DMS153 (cell line): ENCODE measurements around the gene VCAN.

Experiments
- DNase-seq: peaks from one replicate; lab custom pipeline; 2025; lab: John Stamatoyannopoulos, UW

VCAN gene

DNA sequence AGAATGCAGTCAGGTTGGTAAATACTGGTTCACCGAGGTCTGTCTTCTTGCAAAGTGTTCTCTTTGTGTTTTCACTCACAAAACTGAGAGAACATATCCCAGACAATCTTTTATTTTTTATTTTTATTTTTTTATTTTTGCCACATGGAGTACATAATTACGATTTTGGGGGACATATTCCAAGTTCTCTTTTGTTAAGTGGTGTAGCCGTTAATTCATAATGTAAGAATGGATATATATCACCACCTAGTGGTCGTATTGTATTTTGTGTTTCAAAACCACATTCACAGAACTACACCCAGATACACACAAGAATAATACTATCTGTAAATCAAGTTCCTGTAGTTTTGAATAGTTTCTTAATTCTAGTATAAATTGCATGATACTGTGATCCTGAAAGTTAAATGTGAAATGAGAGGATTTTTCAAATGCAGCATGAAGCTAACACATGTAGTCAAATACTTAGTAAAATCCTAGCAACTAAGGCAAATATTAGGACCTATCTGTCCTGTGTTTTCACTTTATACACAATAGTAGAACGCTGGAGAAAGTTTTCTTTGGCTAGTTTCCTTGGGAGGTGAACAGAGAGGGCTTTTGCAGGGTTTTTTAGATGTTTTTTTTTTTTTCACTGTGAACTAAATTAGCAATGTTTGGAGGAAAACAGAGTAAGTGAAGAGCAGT is 92.7 kb downstream of the VCAN start:
- DNase-seq = no peak

DNA sequence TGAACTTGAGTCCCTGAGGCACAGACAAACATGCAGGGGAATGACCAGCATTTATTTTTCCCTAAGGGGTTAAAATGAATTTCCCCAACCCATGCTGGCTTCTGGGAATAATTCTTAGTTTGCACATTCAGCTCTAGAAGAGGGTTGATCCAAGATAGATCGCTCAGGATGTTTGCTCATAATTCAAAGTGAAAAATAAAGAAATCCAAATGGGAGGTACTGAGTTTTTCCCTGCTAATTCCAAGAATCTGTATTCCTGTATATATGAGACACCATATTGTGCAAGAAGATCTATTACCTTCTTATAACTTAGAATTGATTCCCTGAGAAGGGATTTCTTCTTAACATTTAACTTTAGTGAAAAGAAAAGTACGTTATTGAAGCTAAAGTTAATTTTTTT is 96.2 kb downstream of the VCAN start:
- DNase-seq = no peak

DNA sequence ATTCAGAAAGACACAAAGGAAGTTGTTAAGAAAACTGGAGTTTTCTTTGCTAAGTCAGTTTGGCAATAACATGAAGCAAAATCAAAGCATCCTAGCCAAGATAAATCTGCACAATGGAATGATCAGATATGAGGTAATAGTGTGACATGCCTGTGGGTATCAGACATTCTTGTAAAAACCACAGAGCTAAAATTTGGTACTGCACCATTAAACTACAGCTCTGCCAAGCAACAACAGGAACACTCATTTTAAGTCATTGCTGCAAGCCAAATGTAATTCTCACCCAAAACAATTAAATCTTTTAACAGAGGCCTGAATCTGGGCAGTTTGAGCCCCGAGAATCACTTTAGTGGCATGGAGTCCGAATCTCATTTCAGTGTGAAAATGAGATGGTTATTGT is 96.6 kb downstream of the VCAN start:
- no peak for DNase-seq

DNA sequence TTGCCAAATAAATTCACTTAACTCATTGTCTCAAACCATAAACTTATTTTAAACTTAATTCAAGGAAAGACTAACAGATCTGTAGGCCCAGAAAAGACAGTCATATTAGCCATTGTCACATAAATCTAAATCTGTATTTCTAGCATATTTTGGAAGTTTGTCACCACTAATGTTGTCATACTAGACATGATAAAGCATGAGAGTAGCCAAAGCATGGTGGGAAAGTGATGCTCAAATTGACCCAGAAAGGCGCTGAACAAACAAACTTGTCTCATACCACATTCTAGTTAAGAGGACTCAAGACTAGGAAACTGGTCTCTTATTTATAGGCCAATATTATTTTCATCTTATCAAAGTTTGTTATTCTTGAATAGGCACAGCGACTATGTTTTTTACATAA is 99.4 kb downstream of the VCAN start:
- DNase-seq = no peak

DNA sequence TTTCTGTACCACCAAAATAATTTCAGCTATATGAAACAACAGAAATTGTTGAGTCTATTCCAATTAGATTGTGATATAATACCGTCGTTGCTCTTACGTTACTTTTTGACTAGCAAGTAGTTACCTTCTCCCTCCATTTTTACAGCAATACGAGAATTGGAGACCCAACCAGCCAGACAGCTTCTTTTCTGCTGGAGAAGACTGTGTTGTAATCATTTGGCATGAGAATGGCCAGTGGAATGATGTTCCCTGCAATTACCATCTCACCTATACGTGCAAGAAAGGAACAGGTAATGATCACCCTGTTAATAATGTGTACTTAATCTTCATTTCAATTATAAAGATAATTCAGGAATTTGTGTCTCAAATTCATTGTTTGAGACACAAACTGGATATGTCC is 100.7 kb downstream of the VCAN start:
- no peak for DNase-seq

DNA sequence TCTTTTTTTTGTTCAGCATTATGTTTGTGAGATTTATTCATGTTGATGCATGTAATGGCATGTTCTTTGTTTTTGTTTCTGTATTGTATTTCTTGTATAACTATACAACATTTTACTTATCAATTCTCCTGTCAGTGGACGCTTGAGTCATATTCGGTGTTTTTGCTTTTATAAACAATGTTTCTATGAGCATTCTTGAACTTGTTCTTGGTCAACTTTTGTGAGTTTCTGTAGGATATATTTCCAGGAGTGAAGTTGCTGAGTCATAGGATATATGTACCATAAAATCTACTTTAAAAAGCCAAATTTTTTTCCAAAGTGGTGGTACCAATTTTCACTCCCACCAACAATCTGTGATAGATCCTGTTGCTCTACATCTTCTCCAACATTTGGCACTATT is 104.8 kb downstream of the VCAN start:
- no peak for DNase-seq

DNA sequence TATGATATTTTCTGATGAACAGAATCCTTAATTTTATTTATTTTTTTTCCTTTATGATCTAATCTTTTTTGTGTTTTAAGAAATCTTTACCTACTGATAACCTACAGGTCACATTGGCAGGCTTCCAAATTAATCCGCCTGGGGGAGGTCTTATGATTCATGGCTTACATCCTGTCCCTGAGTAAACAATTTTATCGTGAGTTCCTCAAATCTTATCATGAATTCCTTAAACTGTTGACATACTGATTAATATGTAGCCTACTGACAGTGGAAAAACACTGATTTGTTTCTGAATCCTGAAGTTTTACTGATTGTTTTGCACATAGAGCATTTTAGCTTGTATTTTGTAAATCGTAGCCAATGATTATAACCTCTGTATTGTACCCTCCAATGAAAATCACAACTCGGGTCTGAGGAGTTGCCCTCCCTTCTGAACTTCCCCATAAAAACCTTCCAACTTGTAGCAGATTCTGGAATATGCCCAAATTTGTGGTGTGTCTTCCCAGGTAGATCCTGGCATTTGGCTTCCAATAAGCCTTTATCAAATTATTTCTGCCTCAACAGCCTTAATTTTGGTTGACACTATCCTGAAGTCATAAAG is 105.6 kb downstream of the VCAN start:
- no peak for DNase-seq

DNA sequence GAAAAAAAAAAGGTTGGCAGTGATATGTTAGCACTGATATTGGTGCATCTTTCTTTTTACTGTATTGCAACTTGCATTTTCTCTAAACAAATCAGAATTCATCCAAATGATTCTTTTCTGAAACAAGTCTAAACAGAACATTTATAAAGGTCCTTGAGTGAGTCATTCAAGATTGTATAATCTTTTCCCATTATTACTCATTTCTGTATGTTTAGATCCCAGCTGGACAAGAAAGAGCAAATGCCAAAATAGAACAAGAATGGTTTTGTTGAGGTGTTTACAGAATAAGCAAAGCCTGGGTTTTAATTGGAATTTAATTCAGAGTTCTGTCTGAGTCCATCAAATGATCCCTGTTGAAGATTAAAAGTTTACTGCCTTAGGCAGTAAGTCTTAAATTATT is 112.3 kb downstream of the VCAN start:
- DNase-seq = no peak

DNA sequence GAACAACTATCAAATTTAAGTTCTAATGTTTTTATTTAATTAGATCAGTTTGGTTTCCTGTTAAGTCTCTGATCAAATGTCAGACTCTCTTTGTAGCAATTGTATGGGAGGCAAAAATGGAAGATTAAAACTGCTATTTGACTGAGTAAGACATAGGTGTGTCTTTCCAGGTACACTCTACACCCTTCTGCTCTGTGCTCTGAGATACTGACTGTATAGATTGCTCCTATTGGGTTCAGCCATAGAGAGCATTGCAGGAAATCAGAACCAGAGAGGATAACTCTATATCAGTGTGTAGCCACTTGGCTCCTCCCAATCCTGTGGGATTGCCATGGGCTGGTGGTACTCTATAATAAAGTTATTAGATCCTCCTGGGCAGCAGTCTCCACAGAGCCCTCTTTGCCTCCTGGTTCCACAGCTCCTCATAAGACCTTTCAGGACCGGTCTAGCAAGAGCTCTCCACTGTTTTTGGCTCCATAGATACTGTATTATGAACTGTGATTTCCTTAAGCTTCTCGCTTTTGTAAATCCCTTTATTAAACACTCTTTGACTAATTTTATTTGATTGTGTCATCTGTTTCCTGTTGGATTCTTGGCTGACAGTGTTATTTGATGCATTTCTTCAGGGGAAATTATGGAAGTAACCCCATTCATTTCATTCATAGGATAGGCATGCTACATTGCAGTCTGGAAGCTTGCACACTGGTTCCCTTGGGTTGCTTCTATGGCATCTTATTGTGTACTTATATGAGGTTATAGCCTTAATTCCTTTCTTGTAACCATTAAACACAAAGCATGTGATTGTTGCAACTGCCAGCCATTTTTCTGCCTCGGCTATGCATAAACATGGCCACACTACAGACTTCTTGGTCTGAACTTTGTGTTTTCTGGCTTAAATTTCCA is 115.6 kb downstream of the VCAN start:
- no peak for DNase-seq

DNA sequence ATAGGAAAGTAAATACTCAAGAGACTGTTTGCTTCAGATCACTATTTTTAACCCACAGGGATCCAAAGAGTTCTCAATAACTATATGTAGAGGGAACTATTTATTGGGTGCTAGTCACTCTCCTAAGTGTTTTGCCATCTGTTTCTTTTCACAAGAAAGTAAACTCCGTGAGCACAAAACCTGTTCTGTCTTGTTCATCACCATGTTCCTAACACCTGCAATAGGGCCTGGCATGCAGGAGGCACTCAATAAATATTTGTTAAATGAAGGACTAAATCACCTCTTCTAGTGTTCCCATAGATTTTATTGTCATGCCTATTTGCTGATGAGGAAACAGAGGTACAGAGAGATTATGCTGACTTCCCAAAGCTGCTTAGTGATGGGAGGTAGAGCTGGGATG is 118.2 kb downstream of the VCAN start:
- peak; percentile 91 for DNase-seq

DNA sequence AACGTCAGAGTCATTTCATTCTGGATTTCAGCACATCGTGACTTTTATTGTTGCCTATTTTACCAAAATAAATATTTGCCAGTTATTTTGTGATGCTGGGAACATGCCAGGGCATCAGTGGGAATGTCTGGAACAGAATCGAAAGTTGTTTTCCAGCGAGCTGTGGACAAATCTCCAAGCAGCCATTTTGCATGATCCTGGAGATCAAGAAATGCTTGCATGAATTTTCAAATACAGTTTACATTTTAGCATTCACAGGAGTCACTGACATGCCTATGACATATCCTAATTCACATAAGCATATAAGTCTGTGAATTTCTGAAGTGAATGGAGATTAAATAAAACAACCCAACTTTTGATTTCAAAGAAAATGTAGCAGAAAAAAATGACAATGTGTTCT is 119.4 kb downstream of the VCAN start:
- DNase-seq = no peak

DNA sequence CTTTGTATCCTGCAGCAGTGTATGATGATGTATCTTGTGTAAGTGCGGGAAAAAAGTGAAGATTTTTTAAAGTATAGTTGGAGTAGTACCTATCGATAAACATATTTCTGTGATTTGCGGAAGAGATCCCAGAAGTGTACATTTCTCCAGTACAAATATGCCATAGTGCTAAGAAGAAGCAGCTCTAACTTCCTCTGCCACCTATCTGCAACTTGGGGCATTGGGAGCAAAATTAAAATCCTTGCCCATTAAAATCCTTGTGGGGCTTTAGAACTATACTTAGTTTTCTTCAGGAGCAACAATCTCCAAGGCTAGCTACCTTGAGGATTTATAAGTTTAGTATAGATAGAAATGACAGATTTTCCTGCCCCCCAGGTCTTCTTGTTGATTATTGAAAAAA is 123.7 kb downstream of the VCAN start:
- no peak for DNase-seq

DNA sequence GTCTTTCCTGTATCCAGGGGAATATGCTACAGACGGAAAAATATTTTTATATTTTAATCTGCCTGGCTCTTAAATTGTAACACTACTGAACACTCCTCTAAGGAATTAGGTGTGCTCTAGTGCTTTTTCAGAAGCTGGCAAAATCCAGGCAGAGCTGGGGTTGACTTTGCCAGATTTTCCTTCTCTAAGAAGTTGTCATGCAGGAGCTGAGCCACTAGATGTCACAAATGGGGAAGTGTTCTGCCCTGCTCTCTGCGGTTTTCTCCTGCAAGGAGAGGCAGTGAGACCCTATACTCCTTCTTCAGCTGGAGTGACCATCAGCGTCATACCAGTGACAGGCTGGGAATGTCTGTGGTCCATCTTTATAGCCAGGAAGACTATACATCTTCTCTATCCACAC is 136.6 kb downstream of the VCAN start:
- no peak for DNase-seq

DNA sequence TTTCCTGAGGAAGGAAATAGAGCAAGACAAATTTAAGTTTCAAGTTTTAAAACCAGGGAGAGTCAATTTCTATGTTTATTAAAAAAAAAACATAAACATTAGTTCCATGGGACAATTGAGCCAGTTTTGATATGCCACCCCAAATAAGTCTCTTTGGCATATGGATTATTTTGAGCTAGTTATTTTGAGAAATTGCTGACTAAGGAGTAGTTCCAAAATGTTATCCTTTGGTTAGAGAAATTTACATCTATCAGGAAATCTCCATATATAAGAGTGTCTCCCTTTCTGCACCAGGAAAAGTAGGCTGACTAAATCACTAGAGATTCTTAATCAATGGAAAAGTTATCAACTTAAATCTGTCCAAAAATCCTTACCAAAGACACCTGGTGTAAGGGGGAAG is 143.3 kb downstream of the VCAN start:
- DNase-seq = no peak

DNA sequence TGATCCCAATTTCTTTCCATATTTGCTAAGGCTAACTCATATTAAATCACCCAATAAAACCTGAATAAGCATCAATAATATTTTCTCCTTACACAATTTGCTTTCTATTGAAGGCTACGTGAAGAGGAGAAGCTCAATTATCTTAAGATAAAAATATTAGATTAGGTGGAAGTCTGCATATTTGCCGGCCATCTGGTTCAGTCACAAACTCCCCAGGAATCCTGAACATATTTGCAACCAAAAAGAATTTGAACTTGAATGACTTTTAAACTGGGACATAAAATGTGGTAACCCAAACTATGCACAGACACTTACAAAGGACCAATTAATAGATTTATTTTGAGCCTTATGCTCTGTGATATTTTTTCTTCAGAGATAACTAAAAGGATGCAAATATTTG is 156.8 kb downstream of the VCAN start:
- DNase-seq = no peak
